ENCODE data around the gene B3GNT4.

DNA sequence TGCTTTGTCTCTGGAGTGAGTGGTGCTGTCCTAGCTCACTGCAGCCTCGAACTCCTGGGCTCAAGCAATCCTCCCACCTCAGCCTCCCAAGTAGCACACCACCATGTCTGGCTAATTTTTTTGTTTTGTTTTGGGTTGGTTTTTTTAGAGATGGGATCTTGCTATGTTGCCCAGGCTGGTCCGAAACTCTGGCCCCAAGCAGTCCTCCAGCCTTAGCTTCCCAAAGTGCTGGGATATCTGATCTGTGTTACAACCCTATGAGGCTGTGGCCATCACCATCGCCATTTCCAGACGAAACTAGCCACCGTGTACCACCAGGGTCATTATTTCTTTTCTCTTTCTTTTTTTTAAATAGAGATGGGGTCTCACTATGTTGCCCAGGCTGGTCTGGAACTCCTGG is 32.1 kb upstream of the B3GNT4 start:
- TF ChIP-seq, protein P1, sequence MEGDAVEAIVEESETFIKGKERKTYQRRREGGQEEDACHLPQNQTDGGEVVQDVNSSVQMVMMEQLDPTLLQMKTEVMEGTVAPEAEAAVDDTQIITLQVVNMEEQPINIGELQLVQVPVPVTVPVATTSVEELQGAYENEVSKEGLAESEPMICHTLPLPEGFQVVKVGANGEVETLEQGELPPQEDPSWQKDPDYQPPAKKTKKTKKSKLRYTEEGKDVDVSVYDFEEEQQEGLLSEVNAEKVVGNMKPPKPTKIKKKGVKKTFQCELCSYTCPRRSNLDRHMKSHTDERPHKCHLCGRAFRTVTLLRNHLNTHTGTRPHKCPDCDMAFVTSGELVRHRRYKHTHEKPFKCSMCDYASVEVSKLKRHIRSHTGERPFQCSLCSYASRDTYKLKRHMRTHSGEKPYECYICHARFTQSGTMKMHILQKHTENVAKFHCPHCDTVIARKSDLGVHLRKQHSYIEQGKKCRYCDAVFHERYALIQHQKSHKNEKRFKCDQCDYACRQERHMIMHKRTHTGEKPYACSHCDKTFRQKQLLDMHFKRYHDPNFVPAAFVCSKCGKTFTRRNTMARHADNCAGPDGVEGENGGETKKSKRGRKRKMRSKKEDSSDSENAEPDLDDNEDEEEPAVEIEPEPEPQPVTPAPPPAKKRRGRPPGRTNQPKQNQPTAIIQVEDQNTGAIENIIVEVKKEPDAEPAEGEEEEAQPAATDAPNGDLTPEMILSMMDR (IDR thresholded peaks at IDR 0.05), result no peak
- TF ChIP-seq POLR2A (IDR thresholded peaks at IDR 0.05), result no peak

Measured in ovary (tissue), 3 donors.